IPS-20b (cell line): ENCODE data around the gene TMEM38A.

Experiments used
- H3K27ac ChIP-seq: one replicate; pipeline ENCODE4 v1.5.1; 2013; ENCODE audit warnings: low read length
- H3K27me3 ChIP-seq: 2 replicates; pipeline ENCODE4 v1.6.1; 2013; ENCODE audit warnings: mild to moderate bottlenecking, low read length, inconsistent platforms; ENCODE audit not compliant: insufficient read depth
- H3K36me3 ChIP-seq: 2 replicates; pipeline ENCODE4 v1.6.1; 2013; ENCODE audit warnings: low read depth, mild to moderate bottlenecking, inconsistent platforms, low read length, moderate library complexity; ENCODE audit not compliant: insufficient read depth
- H3K4me1 ChIP-seq: 2 replicates; pipeline ENCODE4 v1.6.1; 2013; ENCODE audit warnings: mild to moderate bottlenecking, control low read depth, inconsistent platforms, low read length, moderate library complexity; ENCODE audit not compliant: insufficient read depth
- H3K4me3 ChIP-seq: 2 replicates; pipeline ENCODE4 v1.5.1; 2013; ENCODE audit warnings: mild to moderate bottlenecking, low read length, inconsistent platforms
- H3K9ac ChIP-seq: 2 replicates; pipeline ENCODE4 v1.6.1; 2013; ENCODE audit warnings: low read depth, mild to moderate bottlenecking, inconsistent platforms, low read length, moderate library complexity
- H3K9me3 ChIP-seq: 2 replicates; pipeline ENCODE4 v1.6.1; 2013; ENCODE audit warnings: mild to moderate bottlenecking, low read depth, low read length, inconsistent platforms; ENCODE audit not compliant: insufficient read depth

Gene TMEM38A

GRCh38 chr19:16623576-16623975, 37.4 kb upstream of the TMEM38A start:
- H3K27me3 ChIP-seq: no peaks in the 10 kb centered on the region
- no peaks in the 10 kb centered on the region for H3K9me3 ChIP-seq
- no peak overlapping the region for H3K9ac ChIP-seq
- H3K4me3 ChIP-seq: no peak overlapping the region
- H3K4me1 ChIP-seq: peaks cover 17% of the 10 kb centered on the region; the same call in 1 of the 2 replicates
- peaks cover 23% of the 10 kb centered on the region for H3K36me3 ChIP-seq
- H3K27ac ChIP-seq: no peak overlapping the region

- H3K27me3 ChIP-seq: no peaks in the 10 kb centered on the region
- peaks cover 23% of the 10 kb centered on the region for H3K36me3 ChIP-seq
- no peak overlapping the region for H3K27ac ChIP-seq
These were observed 36.7 kb upstream of the TMEM38A start for GRCh38 chr19:16624236-16624635.

DNA sequence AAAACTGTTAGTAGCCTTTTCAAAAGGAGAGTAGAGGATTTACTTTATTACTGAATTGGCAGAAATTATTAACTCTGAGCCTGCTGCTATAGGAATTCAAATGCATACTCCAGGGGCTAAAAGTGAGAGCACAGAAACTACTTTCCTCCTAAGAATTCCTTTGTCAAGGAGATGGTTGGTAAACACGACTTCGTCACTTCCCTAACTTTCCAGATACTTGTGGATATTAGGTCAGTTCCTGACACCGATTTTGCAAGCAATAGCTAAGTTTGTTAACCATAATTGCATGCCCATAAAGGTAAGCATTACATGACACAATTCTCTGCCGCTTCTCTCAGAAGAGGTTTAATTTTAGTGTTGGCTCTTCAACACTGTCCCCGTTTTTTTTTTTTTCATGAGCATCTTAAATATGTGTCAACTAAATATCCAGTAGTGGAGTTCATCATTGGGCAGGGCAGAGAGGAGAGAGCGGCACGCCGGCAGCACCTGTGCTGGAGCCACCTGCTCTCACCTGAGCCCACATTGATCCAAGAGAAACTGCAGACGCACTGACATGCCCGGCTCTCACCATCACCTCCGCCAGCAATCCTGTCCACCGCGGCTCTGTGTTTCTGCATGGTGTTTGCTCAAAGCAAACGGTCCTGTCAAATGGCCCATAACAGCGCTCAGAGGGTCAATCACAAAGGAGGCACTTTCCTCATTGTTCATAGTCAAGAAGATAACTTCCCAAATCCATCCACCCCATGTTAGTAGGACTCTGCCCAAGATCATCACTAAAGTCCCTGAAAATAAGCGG, 35.6 kb upstream of the TMEM38A start:
- Histone ChIP-seq H3K4me1 (peaks cover 21% of the 10 kb centered on the region), H3K9ac (no peak overlapping the region), H3K27me3 (no peaks in the 10 kb centered on the region), H3K4me3 (no peak overlapping the region), H3K27ac (no peak overlapping the region), H3K36me3 (peaks cover 25% of the 10 kb centered on the region), H3K9me3 (no peaks in the 10 kb centered on the region)

More at GRCh38 chr19:16624236-16624635, 36.7 kb upstream of the TMEM38A start:
- H3K4me3 ChIP-seq: no peak overlapping the region
- no peak overlapping the region for H3K9ac ChIP-seq
- H3K4me1 ChIP-seq: peaks cover 18% of the 10 kb centered on the region
- H3K9me3 ChIP-seq: no peaks in the 10 kb centered on the region

GRCh38 chr19:16626796-16627192, 34.1 kb upstream of the TMEM38A start:
- H3K36me3 ChIP-seq: peaks cover 34% of the 10 kb centered on the region
- no peaks in the 10 kb centered on the region for H3K27me3 ChIP-seq
- H3K4me1 ChIP-seq: peaks cover 21% of the 10 kb centered on the region
- H3K9me3 ChIP-seq: no peaks in the 10 kb centered on the region
- H3K4me3 ChIP-seq: peak overlapping the region; percentile 82
- no peak overlapping the region for H3K27ac ChIP-seq
- peak overlapping the region; percentile 90 for H3K9ac ChIP-seq

GRCh38 chr19:16627193-16627927, 33.6 kb upstream of the TMEM38A start:
- no peak overlapping the region for H3K27ac ChIP-seq
- H3K27me3 ChIP-seq: no peaks in the 10 kb centered on the region

GRCh38 chr19:16627928-16628182, 33.1 kb upstream of the TMEM38A start:
- Histone ChIP-seq H3K36me3 (peaks cover 41% of the 10 kb centered on the region), H3K9ac (peak overlapping the region; percentile 90; the same call in 1 of the 2 replicates), H3K4me1 (peaks cover 21% of the 10 kb centered on the region), H3K4me3 (peak overlapping the region; percentile 82), H3K9me3 (no peaks in the 10 kb centered on the region), H3K27me3 (no peaks in the 10 kb centered on the region), H3K27ac (no peak overlapping the region)

More at GRCh38 chr19:16627193-16627927, 33.6 kb upstream of the TMEM38A start:
- Histone ChIP-seq H3K4me1 (peaks cover 21% of the 10 kb centered on the region), H3K9me3 (no peaks in the 10 kb centered on the region), H3K4me3 (peak overlapping the region; percentile 82), H3K9ac (peak overlapping the region; percentile 90), H3K36me3 (peaks cover 38% of the 10 kb centered on the region)

DNA sequence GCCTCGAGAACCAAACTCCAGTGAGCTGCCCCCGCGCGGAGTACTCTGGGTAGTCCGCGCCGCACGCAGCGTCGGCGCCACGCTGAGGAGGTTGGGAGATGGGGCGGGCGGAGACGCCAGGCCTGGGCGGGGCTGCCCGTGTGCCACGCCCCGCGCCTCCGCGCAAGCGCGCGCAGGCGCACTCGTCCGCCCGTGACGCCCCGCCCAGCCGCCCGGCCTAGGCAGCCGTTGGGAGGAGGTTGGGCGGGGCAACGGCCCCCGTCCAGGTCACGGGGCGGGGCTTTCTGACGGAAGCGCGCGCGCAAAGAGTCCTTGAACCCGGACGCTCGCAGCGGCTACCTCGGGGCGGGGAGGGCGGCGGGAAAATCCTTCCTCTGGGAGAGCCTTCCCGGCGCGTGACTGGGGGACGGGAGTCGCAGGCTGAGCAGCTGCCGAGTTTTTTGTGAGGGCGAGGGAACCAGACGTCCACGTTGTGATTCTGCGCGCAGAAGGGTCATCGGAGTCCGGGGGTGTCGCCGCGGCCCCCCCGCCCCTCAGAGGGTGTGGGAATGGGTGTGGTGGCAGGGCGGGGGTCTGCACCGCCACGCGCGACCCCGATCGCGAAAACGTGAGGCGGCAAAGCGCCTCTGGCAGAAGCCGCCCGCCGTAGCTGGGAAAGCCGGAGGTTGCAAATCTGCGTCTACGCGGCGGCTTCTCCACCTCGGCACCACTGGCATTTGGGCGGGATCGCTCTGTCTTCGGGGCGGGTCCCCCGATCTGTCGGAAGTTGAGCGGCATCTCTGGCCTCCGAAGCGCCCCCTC, 32.6 kb upstream of the TMEM38A start, which contains the start of gene MED26:
MED26 (minus strand) TSS at position 22 of the 801 bp plus-strand sequence. CDS start 261 bp downstream, outside the sequence.
- Histone ChIP-seq H3K27ac (peak within 1 kb of the TSS; percentile 46), H3K9me3 (no peaks in the 10 kb centered on the region), H3K9ac (peak within 1 kb of the TSS; percentile 90), H3K36me3 (peaks cover 38% of the 10 kb centered on the region), H3K27me3 (no peaks in the 10 kb centered on the region), H3K4me3 (peak within 1 kb of the TSS; percentile 86), H3K4me1 (peaks cover 21% of the 10 kb centered on the region)

- H3K9ac ChIP-seq: peak overlapping the region; percentile 90; the same call in 1 of the 2 replicates
- H3K27ac ChIP-seq: peak overlapping the region; percentile 46
- H3K27me3 ChIP-seq: no peaks in the 10 kb centered on the region
- H3K9me3 ChIP-seq: no peaks in the 10 kb centered on the region
- peaks cover 37% of the 10 kb centered on the region for H3K36me3 ChIP-seq
- peak overlapping the region; percentile 86 for H3K4me3 ChIP-seq
- H3K4me1 ChIP-seq: peaks cover 21% of the 10 kb centered on the region
These were observed 31.8 kb upstream of the TMEM38A start for GRCh38 chr19:16628984-16629691.

GRCh38 chr19:16631465-16631864, 29.5 kb upstream of the TMEM38A start:
- Histone ChIP-seq H3K36me3 (peaks cover 47% of the 10 kb centered on the region), H3K9me3 (no peaks in the 10 kb centered on the region), H3K4me1 (peaks cover 6% of the 10 kb centered on the region; the same call in 1 of the 2 replicates), H3K27me3 (no peaks in the 10 kb centered on the region), H3K27ac (no peak overlapping the region), H3K9ac (no peak overlapping the region), H3K4me3 (no peak overlapping the region)

DNA sequence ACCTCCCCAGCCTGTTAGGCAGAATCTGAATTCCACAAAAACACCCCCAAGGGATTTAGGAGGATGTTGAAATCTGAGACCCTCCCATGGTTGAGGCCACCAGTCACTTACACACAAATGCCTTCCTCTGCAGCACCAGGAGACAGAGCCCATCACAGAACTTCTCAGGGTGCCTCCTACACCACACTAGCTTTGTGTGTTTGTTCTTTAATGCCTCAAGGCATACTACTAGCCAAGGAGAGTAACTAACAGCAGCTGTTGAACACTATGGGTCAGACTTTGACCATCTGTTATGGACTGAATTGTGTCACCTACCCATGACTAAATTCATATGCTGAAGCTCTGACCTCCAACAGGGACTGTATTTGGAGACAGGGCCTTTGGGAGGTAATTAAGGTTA, 23.4 kb upstream of the TMEM38A start:
- no peaks in the 10 kb centered on the region for H3K9me3 ChIP-seq
- H3K27ac ChIP-seq: no peak overlapping the region
- peaks cover 79% of the 10 kb centered on the region for H3K36me3 ChIP-seq
- no peaks in the 10 kb centered on the region for H3K27me3 ChIP-seq
- no peak overlapping the region for H3K4me3 ChIP-seq
- H3K4me1 ChIP-seq: no peaks in the 10 kb centered on the region; the same call in 1 of the 2 replicates
- H3K9ac ChIP-seq: no peak overlapping the region

- Histone ChIP-seq H3K4me1 (no peaks in the 10 kb centered on the region; the same call in 1 of the 2 replicates), H3K9me3 (no peaks in the 10 kb centered on the region), H3K9ac (no peak overlapping the region), H3K36me3 (peaks cover 82% of the 10 kb centered on the region), H3K27ac (no peak overlapping the region), H3K4me3 (no peak overlapping the region), H3K27me3 (no peaks in the 10 kb centered on the region)
These were observed 22.3 kb upstream of the TMEM38A start for GRCh38 chr19:16638666-16639065.
